ENCODE data around the gene MGAT1.
A peak's percentile ranks its signal among the peaks of the same experiment; 100 is the strongest.
"Not testable (repeated sequence)": the region's sequence is repeated elsewhere in the genome, so short reads cannot be mapped to it uniquely, and the experiment has no call there.

MGAT1 gene

GRCh38 chr5:180802325-180803180, at the start of gene MGAT1:
Gene MGAT1 (minus strand): TSS chr5:180802806. CDS start chr5:180792971, 9,835 bp downstream.
- peak; percentile 86 for DNase-seq (ENCODE audit: low spot score)

GRCh38 chr5:180850434-180851078, 48.0 kb upstream of the MGAT1 start:
- no peak for DNase-seq (ENCODE audit: low spot score)

- no peak for DNase-seq (ENCODE audit: low spot score)
These were observed 47.2 kb upstream of the MGAT1 start for GRCh38 chr5:180849827-180850226.

- DNase-seq (ENCODE audit: low spot score) = no peak
These were observed 46.3 kb upstream of the MGAT1 start for GRCh38 chr5:180848878-180849277.

- DNase-seq (ENCODE audit: low spot score) = no peak
These were observed 45.7 kb upstream of the MGAT1 start for GRCh38 chr5:180848265-180848664.

- DNase-seq (ENCODE audit: low spot score) = no peak
These were observed 44.4 kb upstream of the MGAT1 start for GRCh38 chr5:180847026-180847425.

GRCh38 chr5:180844858-180845257, 42.3 kb upstream of the MGAT1 start:
- DNase-seq (ENCODE audit: low spot score) = no peak

- no peak for DNase-seq (ENCODE audit: low spot score)
These were observed 41.8 kb upstream of the MGAT1 start for GRCh38 chr5:180844432-180844831.

- no peak for DNase-seq (ENCODE audit: low spot score)
These were observed 37.3 kb upstream of the MGAT1 start for GRCh38 chr5:180839935-180840334.

GRCh38 chr5:180839227-180839626, 36.6 kb upstream of the MGAT1 start:
- no peak for DNase-seq (ENCODE audit: low spot score)

- DNase-seq (ENCODE audit: low spot score) = no peak
These were observed 34.9 kb upstream of the MGAT1 start for GRCh38 chr5:180837478-180837877.

- DNase-seq (ENCODE audit: low spot score) = no peak
These were observed 30.0 kb upstream of the MGAT1 start for GRCh38 chr5:180832638-180833068.

GRCh38 chr5:180831139-180832093, 28.8 kb upstream of the MGAT1 start:
- DNase-seq (ENCODE audit: low spot score) = peak; percentile 18

GRCh38 chr5:180830253-180831138, 27.9 kb upstream of the MGAT1 start:
- no peak for DNase-seq (ENCODE audit: low spot score)

GRCh38 chr5:180829726-180830125, 27.1 kb upstream of the MGAT1 start:
- DNase-seq (ENCODE audit: low spot score) = no peak

GRCh38 chr5:180828756-180829531, 26.3 kb upstream of the MGAT1 start:
- DNase-seq (ENCODE audit: low spot score) = not testable (repeated sequence)

- not testable (repeated sequence) for DNase-seq (ENCODE audit: low spot score)
These were observed 24.8 kb upstream of the MGAT1 start for GRCh38 chr5:180827374-180827773.

GRCh38 chr5:180825768-180826525, 23.3 kb upstream of the MGAT1 start:
- DNase-seq (ENCODE audit: low spot score) = peak; percentile 64

GRCh38 chr5:180824630-180825476, 22.2 kb upstream of the MGAT1 start:
- DNase-seq (ENCODE audit: low spot score) = no peak
